HEK293 (cell line): ENCODE results near the gene PPP1CA.

Experiments used
- BCL11B ChIP-seq: fragments of 450-650 bp; formaldehyde crosslinking; IDR thresholded peaks from 2 replicates; pipeline ENCODE4 v1.5.1; 2016; ENCODE audit warnings: low read depth, missing biosample characterization, missing genetic modification characterization
- MYNN ChIP-seq: fragments of 450-650 bp; formaldehyde crosslinking; IDR thresholded peaks from 2 replicates; pipeline ENCODE4 v1.5.1; 2016; ENCODE audit warnings: missing biosample characterization, missing genetic modification characterization, borderline replicate concordance
- OVOL3 ChIP-seq: fragments of 450-650 bp; formaldehyde crosslinking; IDR thresholded peaks from 2 replicates; pipeline ENCODE4 v1.5.1; 2016; ENCODE audit warnings: missing biosample characterization, missing genetic modification characterization
- PRDM2 ChIP-seq: fragments of 450-650 bp; formaldehyde crosslinking; IDR thresholded peaks from 2 replicates; pipeline ENCODE4 v1.5.1; 2016; ENCODE audit warnings: missing biosample characterization, missing genetic modification characterization, borderline replicate concordance
- PRDM4 ChIP-seq: fragments of 450-650 bp; formaldehyde crosslinking; IDR thresholded peaks from 2 replicates; pipeline ENCODE4 v1.5.1; 2017; ENCODE audit warnings: missing biosample characterization, missing genetic modification characterization
- SCRT1 ChIP-seq: fragments of 450-650 bp; formaldehyde crosslinking; IDR thresholded peaks from 2 replicates; pipeline ENCODE4 v1.5.1; 2016; ENCODE audit warnings: missing biosample characterization, missing genetic modification characterization, borderline replicate concordance
- SCRT2 ChIP-seq: fragments of 450-650 bp; formaldehyde crosslinking; IDR thresholded peaks from 2 replicates; pipeline ENCODE4 v1.5.1; 2016; ENCODE audit warnings: missing biosample characterization, missing genetic modification characterization
- WT1 ChIP-seq: fragments of 450-650 bp; formaldehyde crosslinking; IDR thresholded peaks from 2 replicates; pipeline ENCODE4 v1.5.1; 2016; ENCODE audit warnings: missing biosample characterization, missing genetic modification characterization
- ZBTB20 ChIP-seq: fragments of 450-650 bp; formaldehyde crosslinking; IDR thresholded peaks from 2 replicates; pipeline ENCODE4 v1.5.1; 2016; ENCODE audit warnings: missing biosample characterization, missing genetic modification characterization
- ZBTB21 ChIP-seq: fragments of 450-650 bp; formaldehyde crosslinking; IDR thresholded peaks from 2 replicates; pipeline ENCODE4 v1.5.1; 2017; ENCODE audit warnings: missing biosample characterization, missing genetic modification characterization
- ZBTB26 ChIP-seq: fragments of 450-650 bp; formaldehyde crosslinking; optimal IDR thresholded peaks from 2 replicates; pipeline ENCODE3; 2016; ENCODE audit warnings: missing biosample characterization, mild to moderate bottlenecking, missing genetic modification characterization
- ZFP3 ChIP-seq: fragments of 450-650 bp; formaldehyde crosslinking; IDR thresholded peaks from 2 replicates; pipeline ENCODE4 v1.5.1; 2016; ENCODE audit warnings: low read depth, missing biosample characterization, missing genetic modification characterization
- ZNF138 ChIP-seq: fragments of 450-650 bp; formaldehyde crosslinking; IDR thresholded peaks from 2 replicates; pipeline ENCODE4 v1.5.1; 2016; ENCODE audit warnings: missing biosample characterization, missing genetic modification characterization, borderline replicate concordance
- ZNF169 ChIP-seq: fragments of 450-650 bp; formaldehyde crosslinking; IDR thresholded peaks from 2 replicates; pipeline ENCODE4 v1.5.1; 2016; ENCODE audit warnings: missing biosample characterization, missing genetic modification characterization
- ZNF184 ChIP-seq: fragments of 450-650 bp; IDR thresholded peaks from 2 replicates; pipeline ENCODE4 v1.5.1; 2018; ENCODE audit warnings: missing biosample characterization, mild to moderate bottlenecking, missing genetic modification characterization
- ZNF19 ChIP-seq: fragments of 450-650 bp; formaldehyde crosslinking; IDR thresholded peaks from 2 replicates; pipeline ENCODE4; 2016; ENCODE audit warnings: missing biosample characterization, missing genetic modification characterization, low read depth
- ZNF266 ChIP-seq: fragments of 450-650 bp; formaldehyde crosslinking; IDR thresholded peaks from 2 replicates; pipeline ENCODE4 v1.5.1; 2016; ENCODE audit warnings: missing biosample characterization, missing genetic modification characterization, low read depth
- ZNF280C ChIP-seq: fragments of 450-650 bp; formaldehyde crosslinking; IDR thresholded peaks from 2 replicates; pipeline ENCODE4 v1.5.1; 2016; ENCODE audit warnings: missing biosample characterization, missing genetic modification characterization
- ZNF335 ChIP-seq: fragments of 450-650 bp; formaldehyde crosslinking; conservative IDR thresholded peaks from 2 replicates; pipeline ENCODE4 v1.5.1; 2016; ENCODE audit warnings: missing biosample characterization, missing genetic modification characterization
- ZNF391 ChIP-seq: fragments of 450-650 bp; formaldehyde crosslinking; IDR thresholded peaks from 2 replicates; pipeline ENCODE4 v1.5.1; 2016; ENCODE audit warnings: low read depth, missing biosample characterization, missing genetic modification characterization, borderline replicate concordance
- ZNF426 ChIP-seq: fragments of 450-650 bp; formaldehyde crosslinking; IDR thresholded peaks from 2 replicates; pipeline ENCODE4 v1.5.1; 2017; ENCODE audit warnings: missing biosample characterization, missing genetic modification characterization, mild to moderate bottlenecking, inconsistent platforms, moderate library complexity
- ZNF501 ChIP-seq: fragments of 450-650 bp; formaldehyde crosslinking; IDR thresholded peaks from 2 replicates; pipeline ENCODE4 v1.5.1; 2016; ENCODE audit warnings: missing biosample characterization, missing genetic modification characterization
- ZNF510 ChIP-seq: fragments of 450-650 bp; formaldehyde crosslinking; IDR thresholded peaks from 2 replicates; pipeline ENCODE4 v1.5.1; 2018; ENCODE audit warnings: mild to moderate bottlenecking, missing genetic modification characterization, missing biosample characterization; ENCODE audit not compliant: insufficient replicate concordance
- ZNF658 ChIP-seq: fragments of 450-650 bp; formaldehyde crosslinking; IDR thresholded peaks from 2 replicates; pipeline ENCODE4; 2016; ENCODE audit warnings: missing biosample characterization, missing genetic modification characterization
- ZNF660 ChIP-seq: fragments of 450-650 bp; IDR thresholded peaks from 2 replicates; pipeline ENCODE4 v1.5.1; 2018; ENCODE audit warnings: missing biosample characterization, mild to moderate bottlenecking, missing genetic modification characterization
- ZNF670 ChIP-seq: fragments of 450-650 bp; formaldehyde crosslinking; IDR thresholded peaks from 2 replicates; pipeline ENCODE4 v1.5.1; 2016; ENCODE audit warnings: missing biosample characterization, missing genetic modification characterization, low read depth
- ZNF785 ChIP-seq: fragments of 450-650 bp; formaldehyde crosslinking; IDR thresholded peaks from 2 replicates; pipeline ENCODE4 v1.5.1; 2016; ENCODE audit warnings: missing biosample characterization, missing genetic modification characterization
- ZNF837 ChIP-seq: fragments of 450-650 bp; formaldehyde crosslinking; IDR thresholded peaks from 2 replicates; pipeline ENCODE4 v1.5.1; 2016; ENCODE audit warnings: missing biosample characterization, missing genetic modification characterization
- ZNF843 ChIP-seq: fragments of 450-650 bp; formaldehyde crosslinking; IDR thresholded peaks from 2 replicates; pipeline ENCODE4 v1.5.1; 2016; ENCODE audit warnings: missing biosample characterization, missing genetic modification characterization

PPP1CA gene

GRCh38 chr11:67400942-67401494 lies 640 bp downstream of the PPP1CA start (continued):
- no peak for TF ChIP-seq PRDM4
- TF ChIP-seq ZBTB21: no peak
- TF ChIP-seq ZNF837: no peak
- TF ChIP-seq WT1 (tag by site-specific recombination): no peak
- no peak for TF ChIP-seq ZNF426 (tag by site-specific recombination)
- peak; percentile 30; the same call in 1 of the 2 replicates for TF ChIP-seq ZNF335 (tag by site-specific recombination)
- peak; percentile 58; the same call in 1 of the 2 replicates for TF ChIP-seq SCRT2 (tag by site-specific recombination)
- TF ChIP-seq ZNF266 (tag by site-specific recombination): no peak
- TF ChIP-seq ZNF843 (tag by site-specific recombination): no peak
- no peak for TF ChIP-seq ZNF391 (tag by site-specific recombination)
- no peak for TF ChIP-seq ZNF510 (tag by site-specific recombination)
- no peak for TF ChIP-seq ZNF785 (tag by site-specific recombination)
- TF ChIP-seq ZNF660: no peak
- no peak for TF ChIP-seq ZFP3 (tag by site-specific recombination)
- TF ChIP-seq PRDM2 (tag by site-specific recombination): no peak
- TF ChIP-seq ZNF501 (tag by site-specific recombination): no peak
- TF ChIP-seq ZNF19: no peak
- no peak for TF ChIP-seq ZNF169 (tag by site-specific recombination)
- TF ChIP-seq ZNF670 (tag by site-specific recombination): no peak
- TF ChIP-seq OVOL3 (tag by site-specific recombination): no peak
- no peak for TF ChIP-seq ZNF184 (tag by site-specific recombination)
- no peak for TF ChIP-seq SCRT1 (tag by site-specific recombination)
- no peak for TF ChIP-seq ZNF138
- no peak for TF ChIP-seq BCL11B (tag by site-specific recombination)
- no peak for TF ChIP-seq MYNN
- TF ChIP-seq ZBTB26 (tag by site-specific recombination): peak; percentile 72
- peak; percentile 21; the same call in 1 of the 2 replicates for TF ChIP-seq ZBTB20 (tag by site-specific recombination)
- no peak for TF ChIP-seq ZNF280C (tag by site-specific recombination)
- TF ChIP-seq ZNF658 (tag by site-specific recombination): no peak
